Neural progenitor cell (in vitro differentiated cells): Measurements from ENCODE around the gene GABPB2.

Experiments used
- EZH2 ChIP-seq: fragments of 200-600 bp; sonication (generic); IDR thresholded peaks from 2 replicates; pipeline ENCODE4 v1.6.1; 2017; ENCODE audit warnings: antibody characterized with exemption, mild to moderate bottlenecking, moderate library complexity
- TF ChIP-seq, protein P1 (sequence below): fragments of 200-600 bp; sonication (generic); IDR thresholded peaks from 2 replicates; pipeline ENCODE4 v1.5.1; 2017; ENCODE audit warnings: antibody characterized with exemption, mild to moderate bottlenecking

- no peak for TF ChIP-seq EZH2
- TF ChIP-seq, protein P1, sequence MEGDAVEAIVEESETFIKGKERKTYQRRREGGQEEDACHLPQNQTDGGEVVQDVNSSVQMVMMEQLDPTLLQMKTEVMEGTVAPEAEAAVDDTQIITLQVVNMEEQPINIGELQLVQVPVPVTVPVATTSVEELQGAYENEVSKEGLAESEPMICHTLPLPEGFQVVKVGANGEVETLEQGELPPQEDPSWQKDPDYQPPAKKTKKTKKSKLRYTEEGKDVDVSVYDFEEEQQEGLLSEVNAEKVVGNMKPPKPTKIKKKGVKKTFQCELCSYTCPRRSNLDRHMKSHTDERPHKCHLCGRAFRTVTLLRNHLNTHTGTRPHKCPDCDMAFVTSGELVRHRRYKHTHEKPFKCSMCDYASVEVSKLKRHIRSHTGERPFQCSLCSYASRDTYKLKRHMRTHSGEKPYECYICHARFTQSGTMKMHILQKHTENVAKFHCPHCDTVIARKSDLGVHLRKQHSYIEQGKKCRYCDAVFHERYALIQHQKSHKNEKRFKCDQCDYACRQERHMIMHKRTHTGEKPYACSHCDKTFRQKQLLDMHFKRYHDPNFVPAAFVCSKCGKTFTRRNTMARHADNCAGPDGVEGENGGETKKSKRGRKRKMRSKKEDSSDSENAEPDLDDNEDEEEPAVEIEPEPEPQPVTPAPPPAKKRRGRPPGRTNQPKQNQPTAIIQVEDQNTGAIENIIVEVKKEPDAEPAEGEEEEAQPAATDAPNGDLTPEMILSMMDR, result no peak
These were observed 27.6 kb downstream of the GABPB2 start for GRCh38 chr1:151098126-151098525.
